Smooth muscle cell (in vitro differentiated cells): ENCODE measurements around the gene SHB. TPM values are rescaled to one million over a fixed set of nuclear protein-coding genes. Genes with fewer than 3 reads are reported as not detected.

Source experiments
- DNase-seq: peaks from one replicate; lab custom pipeline; 2025; ENCODE audit not compliant: unreplicated experiment; lab: John Stamatoyannopoulos, UW
- H2AFZ ChIP-seq: fragments of 200-600 bp; sonication (generic); 2 replicates; pipeline ENCODE4 v1.6.0; 2016; ENCODE audit warnings: antibody characterized with exemption, low read depth, mild to moderate bottlenecking
- H3F3A ChIP-seq: fragments of 200-600 bp; sonication (generic); 2 replicates; pipeline ENCODE4 v1.6.0; 2017; ENCODE audit warnings: antibody characterized with exemption, low read depth
- H3K27ac ChIP-seq: fragments of 200-600 bp; sonication (generic); 2 replicates; pipeline ENCODE4 v1.5.1; 2016; ENCODE audit warnings: low read depth, mild to moderate bottlenecking
- H3K27me3 ChIP-seq: fragments of 200-600 bp; sonication (generic); 2 replicates; pipeline ENCODE4 v1.6.1; 2016; ENCODE audit warnings: low read depth, mild to moderate bottlenecking
- H3K36me3 ChIP-seq: fragments of 200-600 bp; sonication (generic); 2 replicates; pipeline ENCODE4 v1.5.1; 2016; ENCODE audit warnings: low read depth
- H3K4me1 ChIP-seq: fragments of 200-600 bp; sonication (generic); 2 replicates; pipeline ENCODE4 v1.5.1; 2016; ENCODE audit warnings: low read depth
- H3K4me2 ChIP-seq: fragments of 200-600 bp; sonication (generic); 2 replicates; pipeline ENCODE4 v1.6.0; 2016; ENCODE audit warnings: mild to moderate bottlenecking
- H3K4me3 ChIP-seq: fragments of 200-600 bp; sonication (generic); 2 replicates; pipeline ENCODE4 v1.5.1; 2016; ENCODE audit warnings: mild to moderate bottlenecking
- H3K79me2 ChIP-seq: fragments of 200-600 bp; sonication (generic); 2 replicates; pipeline ENCODE4 v1.6.0; 2016; ENCODE audit warnings: low read depth, mild to moderate bottlenecking
- H3K9ac ChIP-seq: fragments of 200-600 bp; sonication (generic); 2 replicates; pipeline ENCODE4 v1.6.0; 2016; ENCODE audit warnings: low read depth
- H3K9me3 ChIP-seq: fragments of 200-600 bp; sonication (generic); replicated peaks from 2 replicates; pipeline ENCODE4 v1.5.1; 2016; ENCODE audit warnings: low read depth
- H4K20me1 ChIP-seq: fragments of 200-600 bp; sonication (generic); 2 replicates; pipeline ENCODE4 v1.6.0; 2016; ENCODE audit warnings: low read depth
- CTCF ChIP-seq: fragments of 200-600 bp; sonication (generic); IDR thresholded peaks from 2 replicates; pipeline ENCODE4 v1.5.1; 2017; ENCODE audit warnings: borderline replicate concordance, mild to moderate bottlenecking, antibody characterized with exemption; ENCODE audit not compliant: insufficient read depth, poor library complexity, severe bottlenecking
- WGBS: methylation state at CpG from one replicate; pipeline ENCODE4 v1.1.7; 2016; ENCODE audit warnings: low lambda C conversion rate; 5-methylcytosine and 5-hydroxymethylcytosine counted together
- polyA plus RNA-seq: library from polyadenylated mRNA; unstranded; fragments of >200 nt; fragmentation: Nextera tagmentation; extraction: Ambion mirVana; gene quantifications from 2 replicates; pipeline ENCODE4 v1.2.1, GENCODE V29; 2016
- total RNA-seq: library from RNA; depleted of rRNA; stranded (reverse); fragments of >200 nt; gene quantifications from 2 replicates; pipeline ENCODE4 v1.2.3, GENCODE V29; 2014

SHB gene
- total and polyA plus RNA-seq, 2 experiments from 2014 or later: 16.4 to 32.4 TPM

GRCh38 chr9:37965116-37965515 is 103.9 kb downstream of the SHB start:
- Histone ChIP-seq H3K9ac (no peak overlapping the region), H3K36me3 (no peaks in the 10 kb centered on the region), H4K20me1 (peaks cover 39% of the 10 kb centered on the region), H3K4me3 (no peak overlapping the region), H3K27me3 (no peaks in the 10 kb centered on the region), H3K27ac (peak overlapping the region; percentile 63), H3K79me2 (peaks cover 50% of the 10 kb centered on the region), H3K9me3 (no peaks in the 10 kb centered on the region), H3K4me2 (no peak overlapping the region), H2AFZ (no peak overlapping the region), H3K4me1 (no peaks in the 10 kb centered on the region), H3F3A (no peaks in the 10 kb centered on the region)
- TF ChIP-seq CTCF: no peak
- no peak for DNase-seq
- WGBS: 94% methylated on average over 2 of the region's 2 CpGs

- Histone ChIP-seq H3K27ac (peak overlapping the region; percentile 63), H3K9me3 (no peaks in the 10 kb centered on the region), H3F3A (no peaks in the 10 kb centered on the region), H3K4me2 (no peak overlapping the region), H2AFZ (no peak overlapping the region), H3K9ac (no peak overlapping the region), H3K36me3 (no peaks in the 10 kb centered on the region), H3K4me3 (no peak overlapping the region), H3K4me1 (no peaks in the 10 kb centered on the region), H3K79me2 (peaks cover 50% of the 10 kb centered on the region), H3K27me3 (no peaks in the 10 kb centered on the region), H4K20me1 (peaks cover 43% of the 10 kb centered on the region)
- DNase-seq: no peak
- no peak for TF ChIP-seq CTCF
- WGBS: 95% methylated on average over 5 of the region's 5 CpGs
Observed at GRCh38 chr9:37964740-37965081, 104.3 kb downstream of the SHB start.

GRCh38 chr9:37963936-37964739 is 104.9 kb downstream of the SHB start:
- TF ChIP-seq CTCF: no peak
- H2AFZ ChIP-seq: no peak overlapping the region
- 60% methylated on average over 15 of the region's 15 CpGs for WGBS
- no peaks in the 10 kb centered on the region for H3K36me3 ChIP-seq
- H3F3A ChIP-seq: no peaks in the 10 kb centered on the region
- H3K4me1 ChIP-seq: no peaks in the 10 kb centered on the region
- H3K4me3 ChIP-seq: no peak overlapping the region
- H3K9ac ChIP-seq: peak overlapping the region; percentile 20
- no peaks in the 10 kb centered on the region for H3K9me3 ChIP-seq
- DNase-seq: no peak
- no peak overlapping the region for H3K4me2 ChIP-seq
- peaks cover 41% of the 10 kb centered on the region for H4K20me1 ChIP-seq
- no peaks in the 10 kb centered on the region for H3K27me3 ChIP-seq
- H3K27ac ChIP-seq: peak overlapping the region; percentile 63
- H3K79me2 ChIP-seq: peaks cover 53% of the 10 kb centered on the region

- no peak for DNase-seq
- no peaks in the 10 kb centered on the region for H3K27me3 ChIP-seq
- no peak overlapping the region for H3K4me2 ChIP-seq
- H3F3A ChIP-seq: no peaks in the 10 kb centered on the region
- H2AFZ ChIP-seq: no peak overlapping the region
- no peak overlapping the region for H3K9ac ChIP-seq
- TF ChIP-seq CTCF: no peak
- 96% methylated on average over 3 of the region's 3 CpGs for WGBS
- no peaks in the 10 kb centered on the region for H3K36me3 ChIP-seq
- H3K27ac ChIP-seq: no peak overlapping the region
- no peak overlapping the region for H3K4me3 ChIP-seq
- peaks cover 33% of the 10 kb centered on the region for H3K79me2 ChIP-seq
- no peaks in the 10 kb centered on the region for H3K4me1 ChIP-seq
- no peaks in the 10 kb centered on the region for H3K9me3 ChIP-seq
- H4K20me1 ChIP-seq: peaks cover 20% of the 10 kb centered on the region
Observed at GRCh38 chr9:37961351-37961750, 107.7 kb downstream of the SHB start.
